ENCODE data around the gene ADAP1.

GRCh38 chr7:930975-931758, 23.3 kb downstream of the ADAP1 start:
- TF ChIP-seq, protein P1, sequence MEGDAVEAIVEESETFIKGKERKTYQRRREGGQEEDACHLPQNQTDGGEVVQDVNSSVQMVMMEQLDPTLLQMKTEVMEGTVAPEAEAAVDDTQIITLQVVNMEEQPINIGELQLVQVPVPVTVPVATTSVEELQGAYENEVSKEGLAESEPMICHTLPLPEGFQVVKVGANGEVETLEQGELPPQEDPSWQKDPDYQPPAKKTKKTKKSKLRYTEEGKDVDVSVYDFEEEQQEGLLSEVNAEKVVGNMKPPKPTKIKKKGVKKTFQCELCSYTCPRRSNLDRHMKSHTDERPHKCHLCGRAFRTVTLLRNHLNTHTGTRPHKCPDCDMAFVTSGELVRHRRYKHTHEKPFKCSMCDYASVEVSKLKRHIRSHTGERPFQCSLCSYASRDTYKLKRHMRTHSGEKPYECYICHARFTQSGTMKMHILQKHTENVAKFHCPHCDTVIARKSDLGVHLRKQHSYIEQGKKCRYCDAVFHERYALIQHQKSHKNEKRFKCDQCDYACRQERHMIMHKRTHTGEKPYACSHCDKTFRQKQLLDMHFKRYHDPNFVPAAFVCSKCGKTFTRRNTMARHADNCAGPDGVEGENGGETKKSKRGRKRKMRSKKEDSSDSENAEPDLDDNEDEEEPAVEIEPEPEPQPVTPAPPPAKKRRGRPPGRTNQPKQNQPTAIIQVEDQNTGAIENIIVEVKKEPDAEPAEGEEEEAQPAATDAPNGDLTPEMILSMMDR (conservative IDR thresholded peaks at IDR 0.05; ENCODE audit: low read length): no peak
- no peak for TF ChIP-seq EZH2phosphoT487 (IDR thresholded peaks at IDR 0.05; ENCODE audit: borderline replicate concordance)

Data from Loucy (cell line).